AML-193 (cell line): Measurements from ENCODE around the gene TBX4.
"Not testable (repeated sequence)": the region's sequence is repeated elsewhere in the genome, so short reads cannot be mapped to it uniquely, and the experiment has no call there.

Experiments used
- DNase-seq, 2 experiments: peaks; one replicate each; lab custom pipeline; 2025; lab: John Stamatoyannopoulos, UW

The TBX4 gene

DNA sequence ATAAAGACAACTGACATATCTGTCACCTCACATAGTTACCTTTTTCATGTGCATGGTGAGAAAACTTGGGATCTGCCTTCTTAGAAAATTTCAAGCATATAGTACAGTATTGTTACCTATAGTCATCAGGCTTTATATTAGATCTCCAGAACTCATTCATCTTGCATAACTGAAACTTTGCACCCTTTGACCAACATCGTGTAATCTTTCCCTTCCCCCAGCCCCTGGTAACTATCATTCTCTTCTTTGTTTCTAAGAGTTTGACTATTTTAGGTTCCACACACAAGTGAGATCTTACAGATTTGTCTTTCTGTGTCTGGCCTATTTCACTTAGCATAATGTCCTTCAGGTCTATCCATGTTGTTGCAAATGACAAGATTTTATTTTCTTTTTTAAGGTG, 22.9 kb upstream of the TBX4 start:
- no peak for DNase-seq

DNA sequence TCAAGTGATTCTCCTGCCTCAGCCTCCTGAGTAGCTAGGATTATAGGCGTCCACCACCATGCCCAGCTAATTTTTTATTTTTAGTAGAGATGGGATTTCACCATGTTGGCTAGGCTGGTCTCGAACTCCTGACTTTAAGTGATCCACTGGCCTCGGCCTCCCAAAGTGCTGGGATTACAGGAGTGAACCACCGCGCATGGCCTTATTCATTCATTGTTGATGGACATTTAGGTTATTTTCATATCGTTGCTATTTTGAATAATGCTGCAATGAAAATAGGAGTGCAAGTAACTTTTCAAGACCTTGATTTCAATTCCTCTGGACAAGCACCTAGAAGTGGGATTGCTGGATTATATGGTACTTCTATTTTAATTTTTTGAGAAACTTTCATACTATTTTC, 22.4 kb upstream of the TBX4 start:
- not testable (repeated sequence) for DNase-seq

GRCh38 chr17:61431594-61432311, 20.5 kb upstream of the TBX4 start:
- DNase-seq: no peak

DNA sequence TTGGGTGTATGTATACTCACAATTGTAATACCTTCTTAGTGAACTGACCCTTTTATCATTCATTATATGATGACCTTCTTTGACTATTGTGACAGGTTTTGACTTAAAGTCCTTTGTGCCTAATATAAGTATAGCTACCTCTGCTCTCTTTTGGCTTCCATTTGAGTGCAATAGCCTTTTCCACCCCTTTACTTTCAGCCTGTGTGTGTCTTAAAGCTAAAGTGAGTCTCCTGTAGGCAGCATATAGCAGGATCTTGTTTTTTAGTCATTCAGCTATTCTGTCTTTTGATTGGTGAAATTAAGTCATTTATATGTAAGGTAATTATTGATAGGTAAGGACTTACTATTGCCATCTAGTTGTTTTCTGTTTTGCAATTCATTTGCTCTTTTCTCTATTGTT, 15.9 kb upstream of the TBX4 start:
- DNase-seq: no peak

- no peak for DNase-seq
Measured at GRCh38 chr17:61436995-61437704, 15.1 kb upstream of the TBX4 start.

DNA sequence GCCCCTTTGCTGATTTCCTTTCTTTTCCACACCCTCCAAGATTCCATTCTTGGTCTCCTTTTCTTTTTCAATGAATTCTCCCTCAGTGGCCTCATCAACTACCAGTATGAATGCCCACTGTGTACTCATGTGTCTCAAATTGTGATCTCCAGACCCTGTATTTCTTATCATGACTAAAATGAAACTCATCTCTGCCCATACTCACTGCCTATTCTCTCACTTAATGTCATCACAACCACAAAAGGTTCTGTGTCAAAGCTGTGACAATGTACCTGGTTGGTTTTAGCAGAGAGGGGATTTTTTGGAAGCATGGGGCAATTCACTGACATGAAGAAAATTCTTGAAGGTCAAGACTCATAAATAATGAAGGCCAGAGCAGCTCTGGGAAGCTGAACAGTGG, 11.5 kb upstream of the TBX4 start:
- DNase-seq: no peak

DNA sequence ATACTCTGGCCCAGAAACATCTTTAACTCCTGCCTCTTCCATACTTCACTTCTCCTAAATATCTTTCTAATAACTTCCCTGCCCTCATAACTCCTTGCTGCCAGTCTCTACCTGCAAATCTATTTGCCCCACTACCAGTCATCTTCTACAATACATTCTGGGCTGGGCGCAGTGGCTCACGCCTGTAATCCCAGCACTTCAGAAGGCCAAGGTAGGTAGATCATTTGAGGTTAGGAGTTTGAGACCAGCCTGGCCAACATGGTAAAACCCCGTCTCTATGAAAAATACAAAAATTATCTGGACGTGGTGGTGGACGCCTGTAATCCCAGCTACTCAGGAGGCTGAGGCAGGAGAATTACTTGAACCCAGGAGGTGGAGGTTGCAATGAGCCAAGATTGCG, 10.7 kb upstream of the TBX4 start:
- DNase-seq: not testable (repeated sequence)

DNA sequence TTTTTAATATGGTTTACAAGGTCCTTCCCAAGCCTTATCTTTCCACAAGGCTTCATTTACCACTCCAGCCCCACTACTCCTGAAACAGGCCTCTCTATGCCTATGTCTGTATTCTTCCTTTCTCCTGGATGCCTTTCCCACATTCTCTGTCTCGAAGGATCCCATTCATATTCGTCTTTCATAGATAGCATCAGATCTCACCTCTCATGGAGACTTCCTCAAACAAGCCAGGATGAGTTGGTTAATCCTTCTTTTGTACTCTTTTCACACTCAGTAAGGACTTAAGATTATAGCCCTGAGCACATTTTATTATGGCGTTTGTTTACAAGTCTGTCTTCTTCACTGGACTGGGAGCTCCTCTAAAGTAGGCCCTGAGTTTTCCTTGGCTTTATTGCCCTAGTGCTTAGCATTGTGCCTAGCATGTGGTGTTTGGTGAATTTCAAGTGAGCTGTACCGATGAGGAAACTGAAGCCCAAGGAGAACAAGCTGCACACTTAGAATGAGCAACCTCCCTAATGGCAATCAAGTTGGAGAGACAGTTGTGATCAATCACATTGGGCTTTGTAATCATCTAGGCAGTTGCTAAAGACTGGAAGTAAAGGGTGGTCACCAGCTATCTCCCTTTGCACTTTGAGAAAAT, 10.0 kb upstream of the TBX4 start:
- no peak for DNase-seq

GRCh38 chr17:61442878-61443474, 9.2 kb upstream of the TBX4 start:
- no peak for DNase-seq

DNA sequence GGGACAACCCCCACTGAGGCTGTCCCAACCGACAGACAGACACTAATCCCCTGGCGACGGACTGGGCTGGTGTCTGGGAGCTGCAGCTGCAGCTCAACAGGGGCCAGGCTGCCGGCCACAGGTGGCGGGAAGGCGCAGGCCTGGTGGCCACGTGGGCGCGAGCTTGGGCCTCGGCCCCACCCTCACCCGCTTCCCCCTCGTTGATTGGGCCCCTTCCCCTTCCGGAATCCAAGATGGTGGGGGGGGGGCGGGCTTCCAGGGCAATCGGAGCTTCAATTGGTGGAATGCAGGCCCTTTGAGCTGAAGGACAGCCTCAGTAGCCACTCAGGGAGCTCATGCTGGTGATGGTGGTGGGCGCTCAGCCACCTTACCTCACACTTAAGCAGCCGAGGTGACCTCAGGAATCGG, 8.7 kb upstream of the TBX4 start:
- no peak for DNase-seq

GRCh38 chr17:61444075-61444474, 8.1 kb upstream of the TBX4 start:
- DNase-seq: no peak

- DNase-seq: no peak
Measured at GRCh38 chr17:61444831-61445230, 7.4 kb upstream of the TBX4 start.

DNA sequence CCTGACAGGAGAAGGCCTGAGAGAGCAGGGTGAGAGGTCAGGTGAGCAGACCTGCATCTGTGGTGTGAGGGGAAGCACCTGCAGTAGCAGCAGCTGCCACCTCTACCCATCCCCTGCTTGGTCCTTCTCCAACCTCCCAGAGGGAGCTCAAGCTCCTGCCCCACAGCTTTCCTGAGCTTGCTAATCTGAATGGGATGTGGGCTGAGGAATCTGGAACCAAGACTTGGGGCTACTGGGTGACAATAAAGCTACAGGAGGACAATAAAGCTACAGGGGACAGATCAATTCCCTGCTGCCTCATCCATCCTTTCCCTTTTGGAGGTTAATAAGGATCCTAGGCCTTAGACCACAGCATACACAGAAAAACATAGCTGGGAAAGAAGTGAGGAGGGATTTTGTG, 4.9 kb upstream of the TBX4 start:
- no peak for DNase-seq

GRCh38 chr17:61448042-61448441, 4.2 kb upstream of the TBX4 start:
- no peak for DNase-seq

DNA sequence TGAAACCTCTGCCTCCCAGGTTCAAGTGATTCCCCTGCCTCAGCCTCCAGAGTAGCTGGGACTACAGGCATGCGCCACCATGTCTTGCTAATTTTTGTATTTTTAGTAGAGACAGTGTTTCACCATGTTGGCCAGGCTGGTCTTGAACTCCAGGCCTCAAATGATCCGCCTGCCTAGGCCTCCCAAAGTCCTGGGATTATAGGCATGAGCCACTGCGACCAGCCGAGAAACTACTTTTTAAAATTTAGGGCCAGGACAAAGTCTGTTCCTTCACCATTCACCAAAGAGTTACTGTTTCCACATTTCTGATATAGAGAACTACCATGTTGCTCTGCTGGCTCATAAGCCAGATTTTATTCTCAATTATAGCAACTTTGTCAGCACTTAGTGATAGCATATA, 3.1 kb upstream of the TBX4 start:
- not testable (repeated sequence) for DNase-seq

DNA sequence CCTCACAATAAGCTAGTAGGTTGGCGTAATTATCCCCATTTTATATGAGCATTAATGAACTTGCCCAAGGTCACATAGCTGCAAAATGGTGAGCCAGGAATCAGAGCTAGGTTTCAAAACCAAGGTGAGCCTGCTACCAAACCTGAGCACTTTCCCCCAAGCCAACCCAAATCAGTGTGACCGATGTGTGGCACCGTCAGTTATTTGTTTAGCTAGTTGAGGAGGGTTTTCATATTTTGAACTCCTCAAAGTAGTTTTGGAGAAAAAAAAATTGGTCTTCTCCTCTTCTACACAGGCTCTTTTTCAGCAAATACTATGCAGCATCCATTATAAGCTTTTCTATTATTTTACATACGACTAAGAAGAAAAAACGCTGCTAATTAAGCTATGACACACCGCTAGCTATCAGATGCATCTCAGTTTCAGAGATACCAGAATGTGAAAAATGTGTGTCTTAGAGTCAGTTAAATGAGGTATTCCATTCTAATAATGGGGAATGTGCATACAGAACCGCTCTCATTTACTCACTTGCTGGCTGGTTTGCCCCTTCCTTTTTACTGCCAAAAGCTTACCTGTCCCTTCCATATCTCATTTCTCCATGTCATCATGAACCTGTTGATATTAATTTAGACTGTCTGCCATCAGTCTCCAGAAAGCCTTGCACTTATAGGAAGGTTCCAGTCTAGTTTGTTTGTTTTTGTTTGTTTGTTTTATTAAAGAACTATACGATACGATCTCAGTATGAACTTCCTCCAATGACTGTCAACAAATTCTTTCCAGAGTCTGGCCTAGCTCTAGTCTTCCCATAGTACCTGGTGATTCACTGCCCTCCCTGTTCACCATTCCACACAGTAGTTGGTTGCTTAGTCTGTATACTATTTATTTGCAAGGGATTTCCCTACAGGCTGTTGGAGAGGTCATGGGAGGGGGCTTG, 2.2 kb upstream of the TBX4 start:
- DNase-seq: no peak

DNA sequence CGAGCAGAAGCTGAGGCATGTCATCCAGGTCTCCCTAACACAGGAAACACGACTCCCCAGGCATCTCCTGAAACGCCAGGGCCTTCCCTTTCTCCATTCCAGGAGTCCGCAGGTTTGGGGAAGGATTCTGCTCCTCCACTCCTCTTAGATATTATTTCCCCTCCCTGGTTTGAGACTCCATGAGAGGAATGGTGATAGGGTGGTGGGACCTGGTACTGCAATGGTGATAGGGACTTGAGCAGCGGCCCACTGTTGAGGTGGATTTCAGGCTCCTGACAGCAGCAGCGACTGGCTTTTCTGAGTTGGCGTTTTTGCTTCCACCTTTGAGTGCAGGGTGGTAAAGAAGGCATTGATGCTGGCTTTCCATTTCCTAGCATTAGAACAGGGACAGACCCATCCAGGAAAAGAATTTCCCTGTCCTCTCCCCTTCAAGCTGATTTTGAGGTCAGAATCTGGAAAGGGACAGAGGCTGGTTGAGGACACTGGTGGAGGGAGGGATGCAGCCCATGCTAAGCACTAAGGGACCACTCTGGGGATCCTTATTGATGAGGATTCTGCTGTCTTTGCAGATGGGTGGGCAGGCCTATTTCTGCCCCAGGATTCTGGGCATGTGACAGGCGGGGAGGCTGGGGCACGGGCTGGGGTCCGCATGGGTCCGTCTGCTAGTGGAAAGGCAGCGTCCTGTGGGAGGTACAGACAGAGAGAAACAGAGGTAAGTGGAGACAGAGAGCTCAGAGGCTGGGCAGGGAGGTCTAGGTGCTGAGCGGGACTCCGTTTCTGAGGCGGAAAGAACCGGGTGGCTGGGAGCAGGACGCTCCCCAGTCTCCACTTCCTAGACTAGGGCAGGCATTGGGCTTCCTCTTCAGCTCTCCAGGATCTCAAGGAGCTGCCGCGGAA, 1.3 kb upstream of the TBX4 start:
- DNase-seq: no peak

- no peak for DNase-seq
Measured at GRCh38 chr17:61451538-61452300, 503 bp upstream of the TBX4 start.

DNA sequence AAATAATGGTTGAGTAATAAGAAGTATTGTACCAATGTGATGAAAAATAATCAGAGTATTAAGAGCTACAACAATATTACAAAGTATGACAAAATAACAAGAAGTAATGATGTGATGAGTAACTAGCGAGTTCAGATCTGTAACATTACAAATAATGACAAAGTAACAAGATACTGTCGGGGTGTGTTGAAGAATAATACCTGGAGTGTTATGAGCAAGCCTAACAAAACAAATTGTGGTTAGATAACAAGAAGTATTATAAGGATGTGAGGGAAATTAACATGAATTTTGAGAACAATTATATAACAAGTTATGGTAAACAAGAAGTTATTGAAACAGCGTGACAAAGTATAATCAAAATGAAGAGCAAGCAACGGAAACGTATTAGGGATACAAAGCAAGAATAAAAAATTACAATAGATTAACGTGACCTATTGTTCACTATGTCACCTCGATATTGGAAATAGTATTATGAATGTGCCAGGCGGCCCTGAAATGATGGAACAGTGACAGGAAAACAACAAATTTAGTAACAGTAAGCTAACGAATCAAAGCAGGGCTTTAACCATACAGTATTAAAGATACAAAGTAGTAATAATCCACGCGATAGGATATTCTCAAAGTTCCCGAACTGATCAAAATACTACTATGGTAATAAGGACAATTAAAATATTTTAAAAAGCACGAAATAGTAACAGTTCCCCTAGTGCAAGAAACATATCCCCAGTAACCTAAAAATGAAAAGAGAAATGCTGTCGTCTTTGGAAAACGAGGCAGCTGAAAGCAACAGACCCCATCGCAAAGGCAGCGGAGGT, 1.6 kb downstream of the TBX4 start:
- no peak for DNase-seq
